Activated CD4-positive, alpha-beta T cell treated with anti-CD3 and anti-CD28 coated beads, Interleukin-2, amount 50 U/mL, for 48 hours (primary cell): ENCODE results near the gene MBD1.
"Not testable (repeated sequence)": the region's sequence is repeated elsewhere in the genome, so short reads cannot be mapped to it uniquely, and the experiment has no call there.

Source experiments
- DNase-seq, 2 experiments: peaks; one replicate each; pipeline ENCODE4 v3.0.0-alpha.2; 2020

The MBD1 gene

DNA sequence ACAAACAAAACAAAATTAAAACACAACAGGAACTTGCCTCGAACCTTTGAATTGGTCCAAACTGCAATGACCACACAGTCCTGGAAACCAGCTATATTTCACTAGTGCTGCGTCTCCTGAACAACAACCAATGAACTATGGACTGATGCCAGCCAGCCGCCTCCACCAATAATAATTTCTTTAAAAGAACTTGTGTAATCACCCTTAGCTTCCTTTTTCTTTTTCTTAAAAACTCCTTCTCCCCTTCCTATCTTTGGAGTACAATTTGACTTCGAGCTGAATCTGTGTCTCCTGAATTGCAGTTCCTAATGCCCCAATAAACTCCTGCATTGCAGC is 7.8 kb upstream of the MBD1 start:
- no peak for DNase-seq

DNA sequence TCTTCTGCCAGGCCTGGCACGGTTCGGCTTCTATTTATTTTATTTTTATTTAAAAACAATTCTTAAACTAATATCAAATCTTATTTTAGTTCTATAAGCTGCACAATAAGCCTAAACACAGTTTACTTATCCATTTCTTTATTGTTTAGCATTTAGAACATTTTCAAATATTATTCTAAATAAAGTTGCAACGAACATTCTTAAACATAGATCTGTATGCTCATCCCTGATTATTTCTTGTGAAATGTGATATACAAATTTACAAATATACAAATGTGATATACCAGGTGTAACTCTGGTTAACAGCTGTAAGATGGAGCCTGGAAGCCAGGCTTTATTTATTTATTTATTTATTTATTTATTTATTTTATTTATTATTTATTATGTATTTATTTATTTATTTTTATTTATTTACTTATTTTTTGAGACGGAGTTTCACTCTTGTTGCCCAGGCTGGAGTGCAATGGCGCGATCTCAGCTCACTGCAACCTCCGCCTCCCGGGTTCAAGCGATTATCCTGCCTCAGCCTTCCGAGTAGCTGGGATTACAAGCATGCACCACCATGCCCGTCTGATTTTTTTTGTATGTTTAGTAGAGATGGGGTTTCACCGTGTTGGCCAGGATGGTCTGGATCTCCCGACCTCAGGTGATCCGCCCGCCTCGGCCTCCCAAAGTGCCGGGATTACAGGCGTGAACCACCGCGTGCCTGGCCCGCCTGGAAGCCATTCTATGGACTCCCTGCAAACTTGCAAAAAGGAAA is 7.2 kb upstream of the MBD1 start:
- not testable (repeated sequence) for DNase-seq

DNA sequence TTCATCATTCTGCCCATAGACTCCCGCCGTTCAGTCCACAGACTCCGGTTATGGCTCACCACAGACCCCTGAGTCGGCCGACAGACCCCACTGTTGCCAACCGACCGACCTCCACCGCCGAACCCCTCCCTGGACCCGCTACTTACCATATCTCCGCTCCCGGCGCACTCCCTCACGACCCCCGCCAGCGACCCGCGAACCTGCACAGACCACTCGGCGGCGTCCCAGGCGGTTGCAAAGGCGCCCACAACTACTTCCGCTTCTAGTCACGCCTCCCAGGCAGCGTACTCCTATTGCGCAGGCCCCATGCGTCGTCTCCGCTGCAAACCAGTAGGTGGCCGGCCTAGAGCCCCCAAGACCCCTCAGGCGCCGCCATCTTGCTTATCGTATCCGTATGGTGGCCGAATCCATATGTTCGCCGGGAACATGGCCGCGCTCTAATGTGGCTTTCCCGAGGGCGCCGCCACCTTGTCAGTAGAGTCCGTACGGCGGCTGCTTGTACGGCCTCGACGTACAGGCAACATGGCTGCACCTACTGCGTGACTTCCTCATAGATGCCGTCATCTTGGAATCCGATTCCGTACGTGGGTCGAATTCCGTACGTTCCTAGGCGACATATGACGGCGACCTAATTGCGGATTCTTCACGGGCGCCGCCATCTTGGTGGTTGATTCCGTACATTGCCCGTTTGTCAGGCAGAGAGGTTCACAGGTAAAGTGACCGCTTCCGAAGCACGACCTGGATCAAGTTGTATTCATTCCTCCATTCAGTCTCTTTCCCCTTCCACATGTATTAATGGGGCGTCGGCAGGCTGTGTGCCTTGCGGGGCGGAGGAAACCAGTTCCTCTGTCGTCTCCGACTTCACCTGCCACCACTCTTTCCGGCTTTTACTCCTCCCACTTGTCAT is 6.4 kb upstream of the MBD1 start, which contains the start of gene CXXC1:
TSS of gene CXXC1 (minus strand) at position 252 of the 907 bp plus-strand sequence. CDS start at position 149, 103 bp downstream.
- DNase-seq, result peak; percentile 95 to 96

DNA sequence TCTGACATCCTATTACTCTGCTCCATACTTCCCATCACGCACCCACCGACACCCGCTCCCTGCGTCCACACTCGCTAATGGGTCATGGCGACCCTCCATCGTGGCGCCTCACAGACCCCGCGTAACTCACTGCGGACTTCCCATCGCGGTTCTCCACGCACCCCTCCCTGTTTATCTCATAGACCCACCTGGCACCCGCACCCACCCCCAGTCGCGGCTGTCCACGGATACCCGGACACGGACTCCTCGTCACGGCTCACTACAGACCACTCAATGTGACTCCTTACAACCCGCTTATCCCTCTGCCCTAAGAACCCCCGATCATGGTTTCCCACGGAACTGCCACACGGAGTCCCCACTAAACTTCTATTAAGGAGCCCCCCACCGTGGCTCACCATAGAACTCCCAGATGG is 5.7 kb upstream of the MBD1 start:
- DNase-seq, result no peak

DNA sequence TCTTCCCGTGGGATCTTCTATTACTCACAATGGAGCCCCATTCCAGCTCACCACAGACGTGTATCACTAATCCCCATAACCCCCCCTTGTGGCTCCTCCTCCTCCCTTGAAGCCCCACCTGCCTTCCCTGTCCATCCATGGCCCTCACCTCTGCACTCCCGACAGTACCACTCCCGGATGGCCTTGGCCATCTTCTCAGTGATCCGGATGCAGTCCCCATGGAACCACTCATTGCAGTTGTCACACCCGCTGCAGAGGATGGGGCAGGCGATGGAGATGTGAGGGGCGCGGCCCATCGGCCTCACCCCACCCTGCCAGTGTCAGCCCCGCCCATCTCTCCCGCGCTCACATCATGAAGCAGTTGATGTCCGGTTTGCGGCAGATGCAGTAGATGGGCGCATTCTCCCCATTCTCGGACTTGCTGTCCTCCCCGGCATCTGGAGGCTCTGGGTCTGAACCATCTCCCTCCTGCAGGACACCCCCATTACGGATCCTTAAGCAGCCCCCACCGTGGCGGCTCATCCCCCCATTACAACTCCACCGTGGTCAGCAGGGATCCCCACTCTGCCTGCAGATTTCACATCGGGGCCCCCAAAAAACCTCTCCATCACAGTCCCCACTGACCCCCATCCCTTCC is 5.2 kb upstream of the MBD1 start:
- DNase-seq, result peak; percentile 49 to 53

DNA sequence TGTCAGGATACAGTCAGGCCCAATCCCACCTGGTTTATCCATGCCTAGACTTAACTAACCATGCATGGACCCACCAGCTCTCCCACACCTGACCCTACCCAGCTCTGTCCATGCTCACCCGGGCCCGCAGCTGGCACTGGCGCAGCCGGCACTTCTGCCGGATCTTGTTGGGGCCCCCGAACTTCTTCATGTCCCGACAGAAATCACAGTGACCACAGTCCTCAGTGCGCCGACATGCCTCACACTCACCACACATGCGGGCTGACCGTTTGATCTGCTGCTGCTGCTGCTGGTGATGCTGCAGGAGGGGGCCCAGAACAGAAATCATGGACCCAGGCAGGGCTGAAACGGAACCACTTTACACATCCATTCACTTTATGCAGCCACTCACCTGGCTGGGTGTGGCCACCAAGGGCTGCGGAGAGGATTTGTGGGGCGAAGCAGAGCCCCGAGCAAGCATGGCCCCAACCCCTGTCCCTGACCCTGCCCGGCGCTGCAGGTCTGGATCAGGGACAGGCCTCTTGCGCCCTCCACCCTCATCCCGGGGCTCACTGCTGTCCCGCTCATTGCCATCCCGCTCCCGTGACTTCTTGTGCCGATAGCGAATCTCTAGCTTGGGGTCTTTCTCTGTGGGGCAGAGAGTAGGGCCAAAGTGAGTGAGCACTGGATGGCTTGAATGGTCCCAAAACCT is 4.5 kb upstream of the MBD1 start:
- DNase-seq, result no peak

DNA sequence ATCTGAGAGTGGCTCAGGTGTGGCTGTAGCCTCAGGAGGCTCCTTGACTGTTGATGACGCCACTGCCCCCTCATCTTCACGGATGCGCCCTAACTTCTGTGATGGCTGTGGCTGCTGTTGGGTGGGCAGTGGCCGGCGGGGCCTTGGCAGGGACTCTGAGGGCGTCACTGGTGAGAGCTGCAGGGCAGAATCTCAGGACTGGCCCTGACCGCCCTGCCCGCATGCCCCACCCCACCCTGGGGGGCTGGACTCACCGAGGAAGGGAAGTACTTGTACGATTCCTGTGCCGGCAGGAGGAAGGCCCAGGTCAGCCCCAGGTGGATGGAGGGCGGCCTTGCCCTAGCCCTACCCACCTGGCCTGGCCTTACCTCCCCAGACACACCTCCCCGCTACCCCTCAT is 3.7 kb upstream of the MBD1 start:
- DNase-seq, result no peak

DNA sequence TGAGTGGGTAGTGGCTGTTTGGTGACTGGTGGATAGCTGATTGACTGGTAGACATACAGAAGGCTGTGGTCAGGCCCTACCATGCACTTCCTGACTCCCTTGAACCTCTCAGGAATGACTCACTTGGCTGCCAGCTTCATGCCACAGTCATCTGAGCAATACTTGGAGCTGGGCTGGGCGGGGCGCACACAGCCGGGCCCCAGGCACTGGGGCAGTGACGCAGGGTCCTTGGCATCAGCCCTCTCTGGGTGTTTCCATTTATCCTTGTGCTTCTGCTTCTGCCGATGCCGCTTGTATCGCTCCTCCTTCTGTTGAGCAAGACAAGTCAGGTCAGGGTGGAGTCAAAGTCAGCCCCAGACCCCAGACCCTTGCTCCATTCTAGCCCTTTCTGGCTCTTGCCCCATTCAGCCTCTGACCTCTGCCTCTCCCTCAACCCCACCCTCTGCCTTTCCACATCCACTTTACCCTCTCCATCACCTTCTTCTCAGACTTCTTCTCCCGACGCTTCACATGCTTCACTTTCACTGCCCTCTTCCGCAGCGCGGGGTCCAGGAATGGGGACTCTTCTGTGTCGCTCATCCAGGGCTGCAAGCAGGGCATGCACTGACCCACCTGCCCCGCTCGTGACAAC is 3.0 kb upstream of the MBD1 start:
- DNase-seq, result no peak

DNA sequence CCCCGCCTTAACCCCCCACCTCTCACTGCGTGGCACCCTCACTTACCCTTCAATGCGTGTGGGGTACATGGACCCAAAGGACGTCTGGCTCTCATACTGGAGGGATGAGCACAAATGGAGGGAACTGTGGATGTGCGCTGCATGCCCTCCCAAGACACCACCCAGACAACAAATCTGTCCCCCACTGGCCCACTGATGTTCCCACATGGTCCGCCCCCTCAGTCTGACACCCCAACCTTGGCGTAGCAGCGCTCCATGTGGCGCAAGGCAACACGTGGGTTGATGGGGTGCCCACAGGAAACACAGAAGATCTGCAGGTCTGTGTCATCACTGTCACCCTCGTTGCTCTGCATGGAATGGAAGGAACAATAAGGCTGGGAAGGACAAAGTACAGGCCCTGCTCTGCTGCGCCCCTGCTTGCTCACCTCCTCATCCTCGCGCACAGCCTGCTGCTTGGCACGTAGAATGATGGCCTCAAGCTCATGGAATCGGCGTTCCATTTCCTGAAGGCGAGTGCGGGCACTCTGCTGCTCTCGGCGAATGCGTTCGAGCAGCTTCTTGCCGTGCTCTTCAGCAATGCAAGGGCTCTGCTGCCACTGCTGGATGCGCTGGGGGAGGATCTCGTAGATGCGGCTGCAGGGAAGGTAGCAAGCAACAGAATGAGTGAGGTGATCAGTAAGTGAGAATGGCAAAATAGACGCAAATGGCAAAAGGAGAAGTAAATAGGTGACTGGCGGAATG is 2.3 kb upstream of the MBD1 start:
- no peak for DNase-seq

DNA sequence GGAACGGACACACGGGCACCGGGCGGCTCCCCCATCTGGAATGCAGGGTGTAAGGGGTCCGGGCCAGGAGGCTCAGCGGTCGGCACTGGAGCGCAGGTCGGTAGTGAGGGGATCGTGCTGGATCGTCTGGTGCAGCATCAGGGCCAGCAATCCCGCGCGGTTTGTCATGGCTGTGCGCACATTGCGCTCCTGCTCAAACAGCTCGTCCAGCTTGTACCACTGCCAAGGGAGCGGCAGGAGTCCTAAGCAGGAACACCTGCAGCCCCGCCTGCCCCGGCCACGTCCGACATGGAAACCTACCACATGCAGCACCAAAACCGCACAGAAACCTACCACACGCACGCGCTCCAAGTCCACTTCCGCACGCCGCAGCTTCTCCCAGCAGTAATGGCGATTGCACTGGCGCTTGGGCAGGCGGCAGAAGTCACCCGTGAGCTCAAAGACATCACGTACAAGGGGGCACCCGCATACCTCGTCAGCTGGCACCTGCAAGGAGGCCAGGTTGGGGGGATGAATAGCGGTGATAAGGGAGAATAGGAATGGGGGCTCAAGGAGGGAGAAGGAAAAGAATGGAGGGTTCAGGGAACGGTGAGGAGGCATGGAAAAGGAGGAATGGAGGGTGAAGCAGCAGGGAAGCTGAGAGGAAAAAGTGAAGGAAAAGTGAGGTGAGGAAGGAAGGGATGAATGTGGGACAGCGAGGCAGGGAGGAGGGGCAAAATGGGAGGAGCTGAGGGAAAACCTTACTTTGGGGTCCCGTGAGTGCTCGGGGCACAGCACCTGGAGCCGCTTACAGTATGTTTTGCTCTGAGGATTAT is 1.4 kb upstream of the MBD1 start:
- DNase-seq, result no peak

DNA sequence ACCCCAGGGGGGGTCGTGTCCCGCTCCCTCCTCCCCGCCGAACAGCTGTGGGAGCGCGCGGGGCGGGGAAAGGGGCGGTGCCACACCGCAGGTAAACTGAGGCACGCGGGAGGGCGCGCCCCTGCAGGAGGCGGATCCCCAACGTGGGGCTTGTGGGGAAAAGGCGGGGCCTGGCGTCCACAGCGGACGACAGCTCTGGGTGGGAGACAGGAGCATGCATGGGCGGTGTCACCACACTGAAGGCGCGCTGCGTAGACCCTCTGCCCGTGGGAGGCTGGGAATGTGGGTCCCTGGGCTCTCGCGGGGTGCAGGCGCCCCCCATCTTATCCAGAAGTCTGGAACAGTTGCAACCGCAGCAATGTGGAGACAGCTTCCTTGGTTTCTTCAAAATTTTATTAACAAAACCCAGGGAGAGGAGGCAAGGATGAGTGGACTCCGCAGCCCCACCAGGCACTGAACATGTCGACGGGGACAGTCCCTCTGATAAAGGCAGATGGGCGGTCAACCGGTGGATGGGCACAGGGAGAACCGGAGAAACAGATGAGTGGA is 723 bp upstream of the MBD1 start:
- no peak for DNase-seq

DNA sequence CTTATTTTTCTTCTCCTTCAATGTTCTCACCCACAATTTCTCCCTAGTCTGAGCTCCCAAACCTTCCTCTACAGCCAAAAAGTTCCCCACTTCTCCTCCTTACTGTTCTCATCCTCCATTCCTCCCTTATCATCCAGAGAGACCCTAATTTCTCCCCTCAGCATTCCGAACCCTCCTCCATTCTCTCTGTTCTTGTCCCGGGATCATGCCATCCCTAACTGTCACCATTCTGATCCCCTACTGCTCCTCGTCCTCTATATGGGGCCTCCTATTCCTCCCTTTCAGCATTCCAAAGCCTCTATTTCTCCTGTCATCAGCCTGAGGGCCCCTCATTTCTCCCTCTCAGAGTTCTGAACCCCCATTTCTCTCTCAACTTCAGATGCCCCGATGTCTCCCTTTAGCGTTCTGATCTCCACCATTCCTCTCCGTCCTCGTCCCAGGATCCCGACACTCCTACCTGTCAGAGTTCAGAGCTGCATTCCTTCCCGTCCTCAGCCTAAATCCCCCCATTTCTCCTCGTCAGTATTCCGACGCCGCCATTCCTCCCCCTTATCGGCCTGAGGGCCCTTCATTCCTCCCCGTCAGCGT is 522 bp downstream of the MBD1 start:
- no peak for DNase-seq

DNA sequence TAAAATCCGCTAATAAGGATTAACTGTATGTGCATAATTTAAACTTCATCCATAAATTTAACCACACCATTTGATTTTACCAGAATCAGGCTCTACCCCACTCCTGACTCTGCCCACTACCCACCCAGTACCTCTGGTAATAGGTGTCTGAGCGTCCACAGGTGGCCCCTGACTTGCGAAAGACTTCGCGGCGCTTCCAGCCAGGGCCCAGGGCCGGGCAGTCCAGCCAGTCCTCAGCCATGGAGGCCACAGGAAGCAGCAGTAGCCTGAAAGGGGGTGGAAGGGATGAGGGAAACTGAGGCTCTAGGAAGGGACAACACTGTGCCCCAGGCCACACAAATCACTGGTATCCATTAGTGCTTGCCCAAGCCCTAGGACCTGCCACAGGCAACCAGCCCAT is 1.6 kb downstream of the MBD1 start:
- DNase-seq, result no peak

DNA sequence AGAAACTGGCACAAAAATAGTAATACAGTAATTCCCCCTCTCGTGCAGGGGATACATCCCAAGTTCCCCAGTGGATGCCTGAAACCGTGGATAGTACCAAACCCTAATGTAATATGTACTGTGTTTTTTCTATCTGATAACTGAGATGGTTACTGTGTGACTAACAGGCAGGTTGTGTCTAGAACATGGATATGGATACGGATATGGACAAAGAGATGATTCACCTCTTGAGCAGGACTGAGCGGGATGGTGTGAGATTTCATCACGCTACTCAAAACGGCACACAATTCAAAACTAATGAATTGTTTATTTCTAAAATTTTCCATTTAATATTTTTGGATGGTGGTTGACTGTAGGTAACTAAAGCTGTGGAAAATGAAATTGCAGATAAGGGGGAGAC is 3.4 kb downstream of the MBD1 start:
- DNase-seq, result no peak

DNA sequence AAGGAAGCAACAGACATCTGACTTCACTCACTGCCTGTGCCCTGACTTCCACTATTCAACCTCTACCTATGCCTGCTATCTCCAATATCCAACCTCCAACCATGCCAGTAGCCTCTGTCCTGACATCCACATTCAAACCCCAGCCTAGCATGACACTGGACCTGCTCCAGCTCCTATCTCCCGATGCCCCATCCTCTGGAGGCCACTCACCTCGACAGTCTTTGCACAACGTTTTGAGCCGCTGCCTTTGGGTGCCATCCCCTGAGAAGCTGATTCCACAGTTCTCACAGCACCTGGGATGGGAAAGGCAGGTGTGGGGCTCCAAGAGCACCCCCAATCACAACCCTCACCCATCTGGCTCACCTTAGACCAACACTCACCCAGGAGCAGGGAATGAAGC is 4.9 kb downstream of the MBD1 start:
- no peak for DNase-seq

DNA sequence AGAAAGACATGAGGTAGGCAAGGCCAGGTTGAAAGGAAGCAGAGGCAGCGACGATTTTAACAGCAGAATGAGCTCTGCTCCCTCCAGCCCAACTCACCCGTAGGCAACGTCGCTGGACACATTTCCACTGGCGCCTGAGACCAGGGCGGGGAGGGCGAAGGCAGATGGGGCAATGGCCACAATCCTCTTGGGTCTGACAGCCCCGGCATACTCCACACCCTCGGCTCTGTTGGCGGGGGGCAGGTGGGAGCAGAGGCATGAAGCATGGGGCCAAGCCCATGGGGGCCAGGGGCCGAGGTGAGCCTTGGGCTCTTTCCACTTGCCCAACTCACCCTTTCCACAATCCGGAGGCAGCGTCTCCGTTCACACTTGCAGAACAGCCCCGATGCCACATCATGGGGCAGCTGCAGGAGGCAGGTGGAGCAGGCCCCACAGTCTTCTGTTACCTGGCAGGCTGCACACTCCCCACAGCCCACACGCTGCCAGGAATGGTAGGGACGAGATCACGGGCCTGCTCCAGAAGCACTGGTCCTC is 5.8 kb downstream of the MBD1 start:
- DNase-seq, result no peak

DNA sequence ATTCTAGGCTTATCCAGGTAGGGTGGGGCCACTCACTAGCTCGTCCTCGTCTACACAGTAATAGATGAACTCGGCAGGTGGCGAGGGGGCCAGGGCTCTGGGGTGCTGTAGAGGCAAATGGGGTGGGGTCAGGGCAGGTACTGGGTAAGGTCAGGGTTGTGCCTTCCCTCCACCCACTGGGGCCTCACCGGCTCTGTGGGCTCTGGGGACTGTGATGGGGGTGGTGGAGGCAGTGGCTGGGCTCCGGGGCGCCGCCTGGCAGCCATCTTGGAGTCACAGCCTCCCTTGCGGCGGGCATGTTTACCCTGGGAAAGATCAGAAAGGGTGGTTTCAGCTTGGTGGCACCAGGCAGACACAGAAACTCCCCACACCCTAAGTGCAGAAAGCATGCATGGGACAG is 6.4 kb downstream of the MBD1 start:
- no peak for DNase-seq

DNA sequence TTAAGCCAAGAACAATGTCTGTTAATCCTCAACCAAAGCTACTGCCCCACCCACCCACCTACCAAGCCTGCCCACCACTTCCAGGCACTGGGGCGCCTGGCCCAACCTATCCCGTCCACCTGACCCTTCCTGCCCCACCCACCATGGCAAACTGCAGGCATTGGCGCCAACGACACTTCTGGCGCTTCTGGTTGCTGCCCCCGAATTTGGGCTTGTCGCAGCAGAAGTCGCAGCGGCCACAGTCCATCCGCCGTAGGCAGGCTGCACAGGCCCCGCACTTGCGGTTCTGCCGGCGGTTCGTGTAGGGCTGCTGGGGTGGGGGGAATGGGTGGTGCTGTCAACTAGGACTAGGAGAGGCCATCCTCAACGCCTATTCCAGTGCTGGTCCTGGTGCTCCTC is 7.3 kb downstream of the MBD1 start:
- no peak for DNase-seq

DNA sequence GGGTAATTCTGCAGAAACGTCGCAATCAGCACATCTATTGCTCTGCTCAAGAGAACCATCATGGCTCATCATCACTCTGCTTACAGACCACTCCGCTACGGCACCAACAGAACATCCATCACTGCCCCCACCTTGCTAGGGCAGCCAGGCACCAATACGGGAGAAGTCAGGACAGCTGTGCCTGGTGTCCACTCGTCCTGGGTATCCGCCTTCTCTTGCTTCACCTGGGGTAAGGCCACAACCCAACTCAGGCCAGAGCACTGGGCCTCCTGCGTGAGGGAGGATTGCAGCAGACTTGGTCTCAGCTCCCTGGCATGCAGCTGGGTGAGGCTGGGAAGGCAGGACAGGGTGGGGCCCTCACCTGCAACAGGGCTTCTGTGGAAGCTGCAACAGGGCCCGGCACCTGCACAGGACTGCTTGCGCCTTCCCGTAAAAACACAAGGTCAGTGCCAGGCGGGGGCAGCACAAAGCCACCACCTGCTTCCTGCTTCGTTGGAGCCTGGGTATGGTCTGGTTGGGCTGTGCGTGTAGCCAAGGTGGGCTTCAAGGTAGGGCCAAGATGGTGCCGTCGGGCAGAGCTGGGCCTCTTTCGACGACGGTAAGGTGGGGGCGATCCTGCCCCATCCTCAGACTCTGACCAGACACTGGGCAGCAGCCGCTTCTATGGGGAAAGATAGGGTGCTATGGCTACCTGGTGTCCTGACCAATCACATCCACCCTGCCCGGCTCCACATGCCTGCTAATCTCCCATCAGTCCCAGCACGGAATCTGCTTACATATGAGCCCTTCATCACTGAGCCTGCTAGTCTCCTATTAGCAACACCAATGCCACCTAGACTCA is 7.9 kb downstream of the MBD1 start:
- DNase-seq, result no peak
